ENCODE measurements around the gene C3orf20. TPM values are rescaled to one million over a fixed set of nuclear protein-coding genes. Genes with fewer than 3 reads are reported as not detected.

C3orf20 gene
- under 1 TPM in 1 of 4 donors, not detected in 3; 0.16 TPM for total RNA-seq
- polyA plus RNA-seq: under 1 TPM in 1 of 3 donors, not detected in 2; 0.03 TPM

DNA sequence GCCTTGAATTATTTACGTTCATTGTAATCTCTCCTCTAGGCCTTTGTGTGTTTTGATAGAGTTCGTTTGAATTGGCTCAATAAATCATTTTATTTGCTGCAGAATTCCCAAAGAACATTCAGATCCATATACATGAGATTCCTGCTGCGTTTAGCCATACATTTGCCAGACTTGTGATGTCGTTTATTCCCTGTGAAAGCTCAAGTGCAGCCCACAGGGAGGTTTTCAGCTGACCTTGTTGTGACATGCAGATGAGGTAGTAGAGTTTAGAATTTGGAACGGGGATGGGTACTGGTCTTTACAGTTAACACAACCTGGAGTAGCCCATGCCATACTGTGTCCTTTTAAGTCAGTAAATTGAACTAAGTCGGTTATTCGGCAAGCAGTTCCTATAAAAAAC lies at the start of gene C3orf20:
Gene C3orf20 (plus strand): TSS at position 301 of the 400 bp plus-strand sequence. CDS start 7,573 bp downstream, outside the sequence.
- TF ChIP-seq POLR2A (IDR thresholded peaks at IDR 0.05): no peak
- no peak for TF ChIP-seq CTCF (IDR thresholded peaks at IDR 0.05)
- no peak for TF ChIP-seq EP300 (IDR thresholded peaks at IDR 0.05)
- no peak for TF ChIP-seq POLR2AphosphoS5 (IDR thresholded peaks at IDR 0.05)
- H3K27ac ChIP-seq: no peak within 1 kb of the TSS
- intact Hi-C loops (cut with DNase I): loop anchor here (2.0 kb wide), 1 partner anchor 106 kb away; no protein-coding TSS in a partner anchor
- H3K36me3 ChIP-seq: peaks cover 23 to 32% (median 25%) of the 10 kb centered on the region in 4 donors
- no peaks in the 10 kb centered on the region for H3K27me3 ChIP-seq
- no peaks in the 10 kb centered on the region for H3K4me1 ChIP-seq
- no peaks in the 10 kb centered on the region for H3K9me3 ChIP-seq
- DNase-seq: no peak
- H3K4me3 ChIP-seq: no peak within 1 kb of the TSS
- WGBS, 2 donors: 78 to 82% methylated on average over 7 of the region's 7 CpGs

DNA sequence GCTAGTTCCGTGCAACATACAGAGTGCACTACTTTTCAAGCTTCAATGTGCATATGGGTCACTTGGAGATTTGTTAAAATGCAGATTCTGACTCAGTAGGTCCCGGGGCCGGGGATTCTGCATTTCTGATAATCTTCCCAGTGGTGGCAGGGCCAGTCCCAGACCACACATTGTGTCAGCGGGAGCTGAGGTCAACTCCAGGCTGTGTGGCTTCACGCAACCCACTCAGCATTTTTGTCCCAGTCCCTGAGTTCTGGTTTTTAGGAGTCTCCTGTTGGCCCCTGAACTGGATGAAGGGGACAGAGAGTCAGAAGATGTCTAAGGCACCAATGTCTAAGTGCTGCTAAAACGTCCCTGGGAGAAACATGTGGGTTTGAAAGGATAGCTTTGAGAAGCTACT lies 49.5 kb upstream of the C3orf20 start:
- 83 to 87% methylated on average over 6 of the region's 6 CpGs for WGBS, 2 donors
- H3K4me1 ChIP-seq: no peaks in the 10 kb centered on the region
- no peak overlapping the region for H3K27ac ChIP-seq
- H3K36me3 ChIP-seq: no peaks in the 10 kb centered on the region
- TF ChIP-seq CTCF (IDR thresholded peaks at IDR 0.05) (no peak), EP300 (IDR thresholded peaks at IDR 0.05) (no peak), POLR2A (IDR thresholded peaks at IDR 0.05) (no peak), POLR2AphosphoS5 (IDR thresholded peaks at IDR 0.05) (no peak)
- H3K4me3 ChIP-seq: no peak overlapping the region
- no peak for DNase-seq
- intact Hi-C loops (cut with DNase I): no loop called here
- H3K27me3 ChIP-seq: peaks cover 0 to 10% (median 0%) of the 10 kb centered on the region in 3 donors
- H3K9me3 ChIP-seq: no peaks in the 10 kb centered on the region

DNA sequence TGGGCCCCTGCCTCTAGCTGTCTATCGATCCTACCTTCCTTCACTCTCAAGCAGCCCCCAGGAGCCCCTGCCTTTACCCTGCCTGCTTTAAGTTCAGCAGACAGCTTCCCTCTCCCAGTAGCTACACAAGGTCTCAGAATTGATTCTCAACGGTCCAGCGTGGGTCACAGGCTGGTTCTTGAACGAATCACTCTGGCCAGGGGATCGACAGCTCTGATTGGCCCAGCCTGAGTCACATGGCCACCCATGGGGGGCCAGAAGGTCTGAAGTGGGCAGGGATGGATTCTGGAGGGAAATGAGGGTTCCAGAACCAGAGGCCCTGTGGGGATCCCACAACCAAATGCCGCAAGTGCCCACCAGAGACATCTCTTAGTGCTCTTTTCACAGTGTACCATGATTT lies 47.1 kb upstream of the C3orf20 start:
- Histone ChIP-seq H3K27ac (no peak overlapping the region), H3K4me1 (no peaks in the 10 kb centered on the region), H3K9me3 (no peaks in the 10 kb centered on the region), H3K4me3 (no peak overlapping the region), H3K36me3 (no peaks in the 10 kb centered on the region), H3K27me3 (peaks cover 0 to 10% (median 0%) of the 10 kb centered on the region in 3 donors)
- TF ChIP-seq EP300 (IDR thresholded peaks at IDR 0.05) (no peak), POLR2A (IDR thresholded peaks at IDR 0.05) (no peak), POLR2AphosphoS5 (IDR thresholded peaks at IDR 0.05) (no peak), CTCF (IDR thresholded peaks at IDR 0.05) (no peak)
- WGBS, 2 donors: 89 to 91% methylated on average over 6 of the region's 6 CpGs
- no peak for DNase-seq
- intact Hi-C loops (cut with DNase I): no loop called here

DNA sequence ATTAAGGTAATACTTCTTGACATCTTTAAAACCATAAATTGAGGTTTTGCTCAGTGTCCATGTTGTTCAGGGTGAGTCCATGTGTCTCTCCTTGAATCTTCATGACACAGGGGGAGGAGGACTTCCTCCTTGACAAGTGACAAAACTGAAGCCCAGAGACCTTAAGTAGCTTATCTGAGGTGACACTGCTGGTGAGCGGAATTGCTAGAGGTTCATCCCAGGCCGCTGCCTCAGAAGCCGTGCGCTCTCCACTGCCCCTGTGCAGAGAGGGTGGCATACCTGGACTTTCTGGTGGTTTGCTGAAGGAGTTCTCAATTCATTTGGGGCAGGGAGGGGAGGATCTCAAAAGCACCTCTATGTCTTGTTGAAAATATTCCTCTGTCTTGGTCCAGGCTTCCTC lies 46.5 kb upstream of the C3orf20 start:
- H3K36me3 ChIP-seq: no peaks in the 10 kb centered on the region
- H3K27ac ChIP-seq: no peak overlapping the region
- H3K4me1 ChIP-seq: no peaks in the 10 kb centered on the region
- 72 to 73% methylated on average over 4 of the region's 4 CpGs for WGBS, 2 donors
- DNase-seq: no peak
- H3K4me3 ChIP-seq: no peak overlapping the region
- intact Hi-C loops (cut with DNase I): no loop called here
- TF ChIP-seq POLR2A (IDR thresholded peaks at IDR 0.05): no peak
- no peak for TF ChIP-seq EP300 (IDR thresholded peaks at IDR 0.05)
- no peak for TF ChIP-seq POLR2AphosphoS5 (IDR thresholded peaks at IDR 0.05)
- TF ChIP-seq CTCF (IDR thresholded peaks at IDR 0.05): no peak
- H3K9me3 ChIP-seq: no peaks in the 10 kb centered on the region
- H3K27me3 ChIP-seq: peaks cover 0 to 10% (median 0%) of the 10 kb centered on the region in 3 donors

Measured in sigmoid colon (tissue), 7 donors.